ENCODE data around the gene MGMT. TPM values are rescaled to one million over a fixed set of nuclear protein-coding genes. Genes with fewer than 3 reads are reported as not detected.

MGMT gene
- total and polyA plus RNA-seq, 2 experiments from 2014 or later, result 19.3 to 21.9 TPM

DNA sequence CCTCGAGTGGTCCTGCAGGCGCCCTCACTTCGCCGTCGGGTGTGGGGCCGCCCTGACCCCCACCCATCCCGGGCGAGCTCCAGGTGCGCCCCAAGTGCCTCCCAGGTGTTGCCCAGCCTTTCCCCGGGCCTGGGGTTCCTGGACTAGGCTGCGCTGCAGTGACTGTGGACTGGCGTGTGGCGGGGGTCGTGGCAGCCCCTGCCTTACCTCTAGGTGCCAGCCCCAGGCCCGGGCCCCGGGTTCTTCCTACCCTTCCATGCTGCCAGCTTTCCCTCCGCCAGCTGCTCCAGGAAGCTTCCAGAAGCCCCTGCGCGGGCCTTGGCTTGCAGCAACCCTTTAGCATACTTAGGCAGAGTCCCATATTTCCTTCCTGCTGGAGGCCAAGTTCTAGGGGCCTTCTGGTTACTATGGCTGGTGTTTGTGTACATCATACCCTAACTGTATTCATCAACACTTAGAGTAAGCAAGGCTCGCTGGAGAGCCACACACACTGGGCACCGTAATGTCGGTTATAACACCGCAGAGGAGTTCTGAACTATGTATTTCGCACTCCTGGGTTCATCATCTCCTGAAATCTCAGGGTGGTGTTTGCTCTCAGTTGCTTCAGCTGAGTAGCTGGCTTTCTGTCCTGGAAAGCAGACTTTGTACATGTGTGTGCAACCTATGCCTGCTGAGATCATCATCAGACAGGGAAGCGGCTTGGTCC is 471 bp downstream of the MGMT start:
- peaks cover 6% of the 10 kb centered on the region; the same call in 1 of the 2 replicates for H3K4me1 ChIP-seq (ENCODE audit: insufficient read depth)
- no peak overlapping the region for H3K27ac Mint-ChIP-seq
- no peaks in the 10 kb centered on the region for H3K9me2 ChIP-seq (ENCODE audit: insufficient read depth)
- ATAC-seq (peak; percentile 38), DNase-seq (ENCODE audit: low spot score) (peak; percentile 6)
- no peaks in the 10 kb centered on the region for H3K79me2 ChIP-seq (replicated peaks; ENCODE audit: insufficient read depth)
- H3K27me3 ChIP-seq (ENCODE audit: insufficient read depth), result peaks cover 9% of the 10 kb centered on the region; the same call in 1 of the 2 replicates
- peak overlapping the region; percentile 72; the same call in 1 of the 2 replicates for H2AFZ ChIP-seq
- H3K27me3 Mint-ChIP-seq (ENCODE audit: insufficient read depth, low read depth, poor library complexity), result peaks cover 21% of the 10 kb centered on the region
- peak overlapping the region; percentile 68 for H3K4me3 Mint-ChIP-seq
- 0 out of 3 replicates have a peak, but pooled peaks cover 4% of the 10 kb centered on the region for H3K36me3 Mint-ChIP-seq (ENCODE audit: low read depth)
- peaks cover 2% of the 10 kb centered on the region; the same call in 1 of the 3 replicates for H3K9me3 Mint-ChIP-seq
- H4K20me1 ChIP-seq (replicated peaks; ENCODE audit: insufficient read depth), result no peaks in the 10 kb centered on the region
- H3K36me3 ChIP-seq (ENCODE audit: insufficient read depth), result no peaks in the 10 kb centered on the region
- H3K4me3 ChIP-seq, result peak overlapping the region; percentile 62
- peaks cover 16% of the 10 kb centered on the region for H3K4me1 Mint-ChIP-seq
- H3F3A ChIP-seq (replicated peaks; ENCODE audit: low read depth), result no peaks in the 10 kb centered on the region
- peak overlapping the region; percentile 81 for H3K4me2 ChIP-seq
- H3K27ac ChIP-seq (ENCODE audit: low read depth), result no peak overlapping the region
- TF ChIP-seq JUNB (IDR thresholded peaks at IDR 0.05; ENCODE audit: unreplicated experiment) (no peak), ZNF331 (CRISPR knock-in tag; IDR thresholded peaks at IDR 0.05; ENCODE audit: low read depth) (no peak), EZH2phosphoT487 (IDR thresholded peaks at IDR 0.05; ENCODE audit: unreplicated experiment) (no peak), NANOG (IDR thresholded peaks at IDR 0.05; ENCODE audit: borderline replicate concordance) (no peak), EZH2 (IDR thresholded peaks at IDR 0.05; ENCODE audit: low read depth, unreplicated experiment) (no peak)
- TF ChIP-seq, protein P1, sequence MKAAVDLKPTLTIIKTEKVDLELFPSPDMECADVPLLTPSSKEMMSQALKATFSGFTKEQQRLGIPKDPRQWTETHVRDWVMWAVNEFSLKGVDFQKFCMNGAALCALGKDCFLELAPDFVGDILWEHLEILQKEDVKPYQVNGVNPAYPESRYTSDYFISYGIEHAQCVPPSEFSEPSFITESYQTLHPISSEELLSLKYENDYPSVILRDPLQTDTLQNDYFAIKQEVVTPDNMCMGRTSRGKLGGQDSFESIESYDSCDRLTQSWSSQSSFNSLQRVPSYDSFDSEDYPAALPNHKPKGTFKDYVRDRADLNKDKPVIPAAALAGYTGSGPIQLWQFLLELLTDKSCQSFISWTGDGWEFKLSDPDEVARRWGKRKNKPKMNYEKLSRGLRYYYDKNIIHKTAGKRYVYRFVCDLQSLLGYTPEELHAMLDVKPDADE (IDR thresholded peaks at IDR 0.05), result no peak

DNA sequence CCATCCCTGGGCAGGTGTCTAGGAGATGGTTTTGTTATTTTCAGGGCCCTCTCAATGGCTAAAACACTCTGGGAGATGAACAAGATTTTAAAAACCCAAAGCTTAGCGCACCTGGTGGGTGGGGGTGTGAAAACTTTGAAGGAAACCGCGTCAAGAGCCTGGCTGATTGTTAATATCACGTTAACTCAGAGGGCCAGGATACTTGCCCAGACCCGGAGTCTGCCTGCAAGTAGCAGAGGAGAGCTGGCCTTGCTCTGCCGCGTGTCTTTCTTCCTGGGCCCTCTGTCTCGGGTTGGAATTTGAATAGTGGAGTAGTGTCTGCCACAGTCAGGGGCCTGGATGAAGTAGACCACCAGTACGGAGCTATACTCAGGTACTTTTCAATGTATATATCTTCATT is 1.1 kb downstream of the MGMT start:
- Histone ChIP-seq H4K20me1 (replicated peaks; ENCODE audit: insufficient read depth) (no peaks in the 10 kb centered on the region), H3F3A (replicated peaks; ENCODE audit: low read depth) (no peaks in the 10 kb centered on the region), H3K4me1 (ENCODE audit: insufficient read depth) (peaks cover 6% of the 10 kb centered on the region; the same call in 1 of the 2 replicates), H3K9me2 (ENCODE audit: insufficient read depth) (no peaks in the 10 kb centered on the region), H2AFZ (no peak overlapping the region), H3K36me3 (ENCODE audit: insufficient read depth) (no peaks in the 10 kb centered on the region), H3K4me3 (no peak overlapping the region), H3K27me3 (ENCODE audit: insufficient read depth) (peaks cover 9% of the 10 kb centered on the region; the same call in 1 of the 2 replicates), H3K27ac (ENCODE audit: low read depth) (no peak overlapping the region), H3K79me2 (replicated peaks; ENCODE audit: insufficient read depth) (no peaks in the 10 kb centered on the region), H3K4me2 (no peak overlapping the region)
- Mint-ChIP-seq H3K4me3 (peak overlapping the region; percentile 68; the same call in 1 of the 3 replicates), H3K27ac (no peak overlapping the region), H3K27me3 (ENCODE audit: insufficient read depth, low read depth, poor library complexity) (peaks cover 19% of the 10 kb centered on the region), H3K9me3 (peaks cover 2% of the 10 kb centered on the region; the same call in 1 of the 3 replicates), H3K4me1 (peaks cover 17% of the 10 kb centered on the region), H3K36me3 (ENCODE audit: low read depth) (0 out of 3 replicates have a peak, but pooled peaks cover 4% of the 10 kb centered on the region)
- ATAC-seq (no peak), DNase-seq (ENCODE audit: low spot score) (no peak)
- TF ChIP-seq ZNF331 (CRISPR knock-in tag; IDR thresholded peaks at IDR 0.05; ENCODE audit: low read depth) (no peak), POLR2AphosphoS5 (IDR thresholded peaks at IDR 0.05; ENCODE audit: low read depth) (no peak), NANOG (IDR thresholded peaks at IDR 0.05; ENCODE audit: borderline replicate concordance) (no peak)
- TF ChIP-seq, protein P2, sequence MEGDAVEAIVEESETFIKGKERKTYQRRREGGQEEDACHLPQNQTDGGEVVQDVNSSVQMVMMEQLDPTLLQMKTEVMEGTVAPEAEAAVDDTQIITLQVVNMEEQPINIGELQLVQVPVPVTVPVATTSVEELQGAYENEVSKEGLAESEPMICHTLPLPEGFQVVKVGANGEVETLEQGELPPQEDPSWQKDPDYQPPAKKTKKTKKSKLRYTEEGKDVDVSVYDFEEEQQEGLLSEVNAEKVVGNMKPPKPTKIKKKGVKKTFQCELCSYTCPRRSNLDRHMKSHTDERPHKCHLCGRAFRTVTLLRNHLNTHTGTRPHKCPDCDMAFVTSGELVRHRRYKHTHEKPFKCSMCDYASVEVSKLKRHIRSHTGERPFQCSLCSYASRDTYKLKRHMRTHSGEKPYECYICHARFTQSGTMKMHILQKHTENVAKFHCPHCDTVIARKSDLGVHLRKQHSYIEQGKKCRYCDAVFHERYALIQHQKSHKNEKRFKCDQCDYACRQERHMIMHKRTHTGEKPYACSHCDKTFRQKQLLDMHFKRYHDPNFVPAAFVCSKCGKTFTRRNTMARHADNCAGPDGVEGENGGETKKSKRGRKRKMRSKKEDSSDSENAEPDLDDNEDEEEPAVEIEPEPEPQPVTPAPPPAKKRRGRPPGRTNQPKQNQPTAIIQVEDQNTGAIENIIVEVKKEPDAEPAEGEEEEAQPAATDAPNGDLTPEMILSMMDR (conservative IDR thresholded peaks at IDR 0.05; ENCODE audit: low read depth in 2 of 2), result no peak
- TF ChIP-seq, protein P1 (IDR thresholded peaks at IDR 0.05), result no peak
- TF ChIP-seq, protein P3, sequence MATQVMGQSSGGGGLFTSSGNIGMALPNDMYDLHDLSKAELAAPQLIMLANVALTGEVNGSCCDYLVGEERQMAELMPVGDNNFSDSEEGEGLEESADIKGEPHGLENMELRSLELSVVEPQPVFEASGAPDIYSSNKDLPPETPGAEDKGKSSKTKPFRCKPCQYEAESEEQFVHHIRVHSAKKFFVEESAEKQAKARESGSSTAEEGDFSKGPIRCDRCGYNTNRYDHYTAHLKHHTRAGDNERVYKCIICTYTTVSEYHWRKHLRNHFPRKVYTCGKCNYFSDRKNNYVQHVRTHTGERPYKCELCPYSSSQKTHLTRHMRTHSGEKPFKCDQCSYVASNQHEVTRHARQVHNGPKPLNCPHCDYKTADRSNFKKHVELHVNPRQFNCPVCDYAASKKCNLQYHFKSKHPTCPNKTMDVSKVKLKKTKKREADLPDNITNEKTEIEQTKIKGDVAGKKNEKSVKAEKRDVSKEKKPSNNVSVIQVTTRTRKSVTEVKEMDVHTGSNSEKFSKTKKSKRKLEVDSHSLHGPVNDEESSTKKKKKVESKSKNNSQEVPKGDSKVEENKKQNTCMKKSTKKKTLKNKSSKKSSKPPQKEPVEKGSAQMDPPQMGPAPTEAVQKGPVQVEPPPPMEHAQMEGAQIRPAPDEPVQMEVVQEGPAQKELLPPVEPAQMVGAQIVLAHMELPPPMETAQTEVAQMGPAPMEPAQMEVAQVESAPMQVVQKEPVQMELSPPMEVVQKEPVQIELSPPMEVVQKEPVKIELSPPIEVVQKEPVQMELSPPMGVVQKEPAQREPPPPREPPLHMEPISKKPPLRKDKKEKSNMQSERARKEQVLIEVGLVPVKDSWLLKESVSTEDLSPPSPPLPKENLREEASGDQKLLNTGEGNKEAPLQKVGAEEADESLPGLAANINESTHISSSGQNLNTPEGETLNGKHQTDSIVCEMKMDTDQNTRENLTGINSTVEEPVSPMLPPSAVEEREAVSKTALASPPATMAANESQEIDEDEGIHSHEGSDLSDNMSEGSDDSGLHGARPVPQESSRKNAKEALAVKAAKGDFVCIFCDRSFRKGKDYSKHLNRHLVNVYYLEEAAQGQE (IDR thresholded peaks at IDR 0.05; ENCODE audit: unreplicated experiment), result no peak
